HepG2 (cell line): Measurements from ENCODE around the gene CAMK2D. TPM values are rescaled to one million over a fixed set of nuclear protein-coding genes. Genes with fewer than 3 reads are reported as not detected.

Experiments used
- BCLAF1 ChIP-seq: fragments of 450-650 bp; IDR thresholded peaks from 2 replicates; pipeline ENCODE4 v1.6.1; 2017; ENCODE audit warnings: mild to moderate bottlenecking
- DPF2 ChIP-seq: sonication (generic); formaldehyde crosslinking; IDR thresholded peaks from 2 replicates; pipeline ENCODE4 v1.4.0; 2020; ENCODE audit warnings: mild to moderate bottlenecking, low read depth, missing genetic modification reagents, borderline replicate concordance
- ETS1 ChIP-seq: sonication (generic); formaldehyde crosslinking; IDR thresholded peaks from 2 replicates; pipeline ENCODE4 v1.4.0; 2020; ENCODE audit warnings: missing genetic modification reagents
- FOXO1 ChIP-seq: sonication (generic); formaldehyde crosslinking; IDR thresholded peaks from 2 replicates; pipeline ENCODE4 v1.4.0; 2020; ENCODE audit warnings: missing genetic modification reagents
- KAT8 ChIP-seq: IDR thresholded peaks from 2 replicates; pipeline ENCODE4 v1.6.1; 2016; ENCODE audit warnings: missing genetic modification reagents, missing compliant biosample characterization
- MIER2 ChIP-seq: IDR thresholded peaks from 2 replicates; pipeline ENCODE4 v1.6.1; 2016; ENCODE audit warnings: missing biosample characterization, missing genetic modification reagents
- MXD4 ChIP-seq: IDR thresholded peaks from 2 replicates; pipeline ENCODE4 v1.6.1; 2016; ENCODE audit warnings: mild to moderate bottlenecking, missing biosample characterization, missing genetic modification reagents
- NR1H2 ChIP-seq: sonication (generic); formaldehyde crosslinking; IDR thresholded peaks from 2 replicates; pipeline ENCODE4 v1.8.1; 2022; ENCODE audit warnings: low read depth, missing genetic modification reagents, borderline replicate concordance
- RBM22 ChIP-seq: fragments of 200-400 bp; formaldehyde crosslinking; optimal IDR thresholded peaks from 2 replicates; pipeline ENCODE3; 2017; ENCODE audit warnings: mild to moderate bottlenecking, low read length, moderate library complexity
- SNRNP70 ChIP-seq: fragments of 200-400 bp; formaldehyde crosslinking; IDR thresholded peaks from 2 replicates; pipeline ENCODE4 v1.6.1; 2017; ENCODE audit warnings: mild to moderate bottlenecking, low read depth, low read length, moderate library complexity
- SRSF1 ChIP-seq: fragments of 200-400 bp; formaldehyde crosslinking; optimal IDR thresholded peaks from 2 replicates; pipeline ENCODE3; 2017; ENCODE audit warnings: mild to moderate bottlenecking, low read depth, low read length, moderate library complexity
- SRSF4 ChIP-seq: fragments of 200-400 bp; formaldehyde crosslinking; IDR thresholded peaks from one replicate; pipeline ENCODE4 v1.6.1; 2018; ENCODE audit warnings: mild to moderate bottlenecking, low read depth, low read length, moderate library complexity; ENCODE audit not compliant: poor library complexity, severe bottlenecking
- TOE1 ChIP-seq: sonication (generic); formaldehyde crosslinking; IDR thresholded peaks from 2 replicates; pipeline ENCODE4 v1.4.0; 2020; ENCODE audit warnings: mild to moderate bottlenecking, missing genetic modification reagents
- UBTF ChIP-seq: sonication (generic); formaldehyde crosslinking; IDR thresholded peaks from 2 replicates; pipeline ENCODE4 v1.4.0; 2020; ENCODE audit warnings: mild to moderate bottlenecking, missing genetic modification reagents
- WIZ ChIP-seq: sonication (generic); formaldehyde crosslinking; IDR thresholded peaks from 2 replicates; pipeline ENCODE4 v1.5.1; 2020; ENCODE audit warnings: mild to moderate bottlenecking, missing genetic modification reagents
- ZFP90 ChIP-seq: sonication (generic); formaldehyde crosslinking; IDR thresholded peaks from 2 replicates; pipeline ENCODE4 v1.8.0; 2022; ENCODE audit warnings: missing genetic modification reagents, mild to moderate bottlenecking, inconsistent platforms, borderline replicate concordance
- ZNF256 ChIP-seq: sonication (generic); formaldehyde crosslinking; conservative IDR thresholded peaks from 2 replicates; pipeline ENCODE4 v1.4.0; 2020; ENCODE audit warnings: missing genetic modification reagents
- ZNF550 ChIP-seq: sonication (generic); formaldehyde crosslinking; IDR thresholded peaks from 2 replicates; pipeline ENCODE4 v1.4.0; 2020; ENCODE audit warnings: mild to moderate bottlenecking, missing genetic modification reagents, borderline replicate concordance
- ZNF597 ChIP-seq: sonication (generic); formaldehyde crosslinking; IDR thresholded peaks from 2 replicates; pipeline ENCODE4 v1.5.0; 2020; ENCODE audit warnings: missing genetic modification reagents
- ZNF782 ChIP-seq: sonication (generic); formaldehyde crosslinking; IDR thresholded peaks from 2 replicates; pipeline ENCODE4 v1.4.0; 2020; ENCODE audit warnings: missing genetic modification reagents, mild to moderate bottlenecking, borderline replicate concordance
- ZNF816 ChIP-seq: sonication (generic); formaldehyde crosslinking; IDR thresholded peaks from 2 replicates; pipeline ENCODE4 v1.8.0; 2022; ENCODE audit warnings: missing genetic modification reagents, mild to moderate bottlenecking, borderline replicate concordance
- ZNF839 ChIP-seq: sonication (generic); formaldehyde crosslinking; IDR thresholded peaks from 2 replicates; pipeline ENCODE4 v1.4.0; 2020; ENCODE audit warnings: missing genetic modification reagents, mild to moderate bottlenecking, borderline replicate concordance
- polyA plus RNA-seq, 8 experiments: library from polyadenylated mRNA; depleted of rRNA in 3 of 8; stranded (reverse) in 7 of 8; unstranded in 1 of 8; fragments of >200 nt; fragmentation: Illumina TruSeq in 4 of 8; extraction: Trizol in 4 of 8; gene quantifications; 2 replicates each; pipeline versions ENCODE4 v1.2.1 to v1.2.3, GENCODE V29; 2011 to 2016; ENCODE audit warnings: low read depth in 4 of 8, missing spikeins in 1 of 8, mixed read lengths in 1 of 8; ENCODE audit not compliant: insufficient read depth in 1 of 8
- total RNA-seq, 5 experiments: library from RNA; depleted of rRNA; stranded (reverse); fragments of >200 nt; fragmentation: Illumina TruSeq; extraction: Trizol; gene quantifications; 2 replicates each; pipeline ENCODE4 v1.2.3, GENCODE V29; 2016; ENCODE audit warnings: low read depth in 1 of 5

The CAMK2D gene
- total and polyA plus RNA-seq, 2 of the 13 experiments (the other 11 are each of a cell fraction or from before 2014, with no cell fraction given), result 18.0 to 65.4 TPM

- TF ChIP-seq ZNF782 (CRISPR knock-in tag) (no peak), KAT8 (CRISPR knock-in tag) (peak; percentile 76), ZNF597 (CRISPR knock-in tag) (no peak), NR1H2 (no peak), UBTF (CRISPR knock-in tag) (peak; percentile 47; the same call in 1 of the 2 replicates), SRSF1 (no peak), DPF2 (CRISPR knock-in tag) (no peak), WIZ (CRISPR knock-in tag) (no peak), ZNF816 (CRISPR knock-in tag) (no peak), ZNF839 (CRISPR knock-in tag) (no peak), BCLAF1 (no peak), ZNF256 (CRISPR knock-in tag) (no peak), MXD4 (CRISPR knock-in tag) (peak; percentile 47; the same call in 1 of the 2 replicates), RBM22 (peak; percentile 29), ZNF550 (no peak), ZFP90 (0 out of 2 replicates have a peak, but pooled peaks have one; percentile 36), ETS1 (CRISPR knock-in tag) (no peak), SRSF4 (no peak), FOXO1 (CRISPR knock-in tag) (peak; percentile 92), TOE1 (CRISPR knock-in tag) (no peak), MIER2 (no peak), SNRNP70 (no peak)
These were observed 214.0 kb downstream of the CAMK2D start (continued) for GRCh38 chr4:113547487-113548042.
